ENCODE data around the gene METRNL.

METRNL gene

DNA sequence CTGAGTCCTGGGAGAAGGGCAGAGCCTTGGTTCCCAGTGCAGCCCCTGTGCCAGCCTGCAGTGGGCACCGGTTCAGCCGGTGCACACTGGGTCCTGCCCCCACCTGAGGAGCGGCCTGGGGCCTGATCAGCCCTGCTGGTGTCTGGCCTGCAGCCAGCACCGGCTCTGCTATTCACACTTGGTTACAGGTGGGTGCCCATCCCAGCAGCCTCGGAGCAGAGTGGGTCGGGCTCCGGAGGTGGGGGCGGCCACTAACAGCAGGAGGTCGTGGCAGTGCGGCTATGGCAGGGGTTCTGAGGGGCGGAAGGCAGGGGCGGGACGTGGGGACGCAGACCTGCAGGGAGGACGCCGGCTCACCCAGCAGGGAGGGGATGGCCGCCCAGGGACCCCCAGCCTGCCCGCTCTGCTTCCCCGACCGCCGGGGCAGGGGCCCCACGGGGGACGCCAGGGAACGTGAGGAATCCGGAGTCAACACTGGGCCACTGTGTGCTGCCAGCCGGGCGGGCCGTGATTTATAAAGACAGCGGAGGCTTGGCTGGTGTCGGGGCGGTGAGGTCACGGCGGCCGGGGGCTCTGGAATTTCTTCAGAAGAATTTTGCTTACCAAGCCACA, 20.3 kb downstream of the METRNL start:
- TF ChIP-seq, protein P1, sequence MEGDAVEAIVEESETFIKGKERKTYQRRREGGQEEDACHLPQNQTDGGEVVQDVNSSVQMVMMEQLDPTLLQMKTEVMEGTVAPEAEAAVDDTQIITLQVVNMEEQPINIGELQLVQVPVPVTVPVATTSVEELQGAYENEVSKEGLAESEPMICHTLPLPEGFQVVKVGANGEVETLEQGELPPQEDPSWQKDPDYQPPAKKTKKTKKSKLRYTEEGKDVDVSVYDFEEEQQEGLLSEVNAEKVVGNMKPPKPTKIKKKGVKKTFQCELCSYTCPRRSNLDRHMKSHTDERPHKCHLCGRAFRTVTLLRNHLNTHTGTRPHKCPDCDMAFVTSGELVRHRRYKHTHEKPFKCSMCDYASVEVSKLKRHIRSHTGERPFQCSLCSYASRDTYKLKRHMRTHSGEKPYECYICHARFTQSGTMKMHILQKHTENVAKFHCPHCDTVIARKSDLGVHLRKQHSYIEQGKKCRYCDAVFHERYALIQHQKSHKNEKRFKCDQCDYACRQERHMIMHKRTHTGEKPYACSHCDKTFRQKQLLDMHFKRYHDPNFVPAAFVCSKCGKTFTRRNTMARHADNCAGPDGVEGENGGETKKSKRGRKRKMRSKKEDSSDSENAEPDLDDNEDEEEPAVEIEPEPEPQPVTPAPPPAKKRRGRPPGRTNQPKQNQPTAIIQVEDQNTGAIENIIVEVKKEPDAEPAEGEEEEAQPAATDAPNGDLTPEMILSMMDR (IDR thresholded peaks at IDR 0.05; ENCODE audit: borderline replicate concordance, control extremely low read depth, extremely low read depth, insufficient read depth, missing control alignments), result no peak
- in situ Hi-C loops (cut with MboI; ENCODE audit: low sequenced_read_pairs, unreplicated experiment), result no loop called here
- no peak for DNase-seq (ENCODE audit: low spot score)

DNA sequence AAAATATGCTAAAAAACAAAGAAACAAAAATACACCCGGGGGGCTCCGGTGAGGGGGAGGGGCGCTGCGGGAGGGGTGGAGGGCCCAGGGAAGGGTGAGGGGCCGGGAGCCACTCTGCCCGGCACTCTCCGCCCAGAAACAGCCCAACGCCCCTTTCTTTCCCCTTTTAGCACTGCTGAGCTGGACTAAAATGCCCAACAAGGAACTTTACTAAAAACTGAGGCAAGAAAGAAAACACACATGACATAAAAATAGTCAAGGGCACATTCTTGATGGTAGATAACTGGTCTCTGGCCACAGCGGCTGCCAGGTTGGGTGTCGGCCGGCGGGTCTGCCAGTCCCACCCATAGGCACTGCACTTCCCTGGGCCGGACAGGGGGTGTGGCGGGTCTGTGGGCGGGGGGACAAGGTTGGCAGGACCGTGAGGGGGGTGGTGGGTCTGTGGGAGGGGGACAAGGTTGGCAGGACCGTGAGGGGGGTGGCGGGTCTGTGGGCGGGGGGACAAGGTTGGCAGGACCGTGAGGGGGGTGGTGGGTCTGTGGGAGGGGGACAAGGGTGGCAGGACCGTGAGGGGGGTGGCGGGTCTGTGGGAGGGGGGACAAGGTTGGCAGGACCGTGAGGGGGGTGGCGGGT, 20.9 kb downstream of the METRNL start:
- TF ChIP-seq, protein P1 (IDR thresholded peaks at IDR 0.05; ENCODE audit: borderline replicate concordance, control extremely low read depth, extremely low read depth, insufficient read depth, missing control alignments), result no peak
- no peak for DNase-seq (ENCODE audit: low spot score)

DNA sequence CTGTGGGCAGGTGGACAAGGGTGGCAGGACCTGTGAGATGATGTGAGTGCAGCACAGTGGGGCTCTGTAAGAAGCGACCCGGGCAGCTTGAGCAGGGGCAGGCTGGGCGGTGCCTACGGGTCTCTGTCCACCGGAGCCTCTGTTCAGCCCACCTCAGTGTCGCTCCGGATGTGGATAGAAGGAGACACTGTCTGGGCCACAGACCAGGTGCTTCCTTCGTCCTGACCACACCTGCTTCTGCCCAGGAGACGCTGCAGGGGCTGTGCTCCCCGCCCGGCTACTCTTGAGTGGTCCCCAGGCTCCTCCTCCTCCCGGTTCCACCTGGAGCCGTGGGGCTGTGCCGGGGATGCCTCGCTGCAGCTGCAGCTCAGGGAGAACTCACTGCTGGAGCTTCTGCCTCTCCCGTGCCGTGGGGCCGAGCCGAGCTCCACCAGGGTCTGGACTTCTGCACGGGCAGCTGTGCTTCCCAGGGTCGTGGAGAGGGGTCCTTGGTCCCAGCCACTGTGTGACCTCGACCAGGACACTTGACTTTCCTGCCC, 21.5 kb downstream of the METRNL start:
- no peak for DNase-seq (ENCODE audit: low spot score)
- in situ Hi-C loops (cut with MboI; ENCODE audit: low sequenced_read_pairs, unreplicated experiment), result no loop called here

More for the DNA sequence above, 20.9 kb downstream of the METRNL start:
- in situ Hi-C loops (cut with MboI; ENCODE audit: low sequenced_read_pairs, unreplicated experiment), result no loop called here

DNA sequence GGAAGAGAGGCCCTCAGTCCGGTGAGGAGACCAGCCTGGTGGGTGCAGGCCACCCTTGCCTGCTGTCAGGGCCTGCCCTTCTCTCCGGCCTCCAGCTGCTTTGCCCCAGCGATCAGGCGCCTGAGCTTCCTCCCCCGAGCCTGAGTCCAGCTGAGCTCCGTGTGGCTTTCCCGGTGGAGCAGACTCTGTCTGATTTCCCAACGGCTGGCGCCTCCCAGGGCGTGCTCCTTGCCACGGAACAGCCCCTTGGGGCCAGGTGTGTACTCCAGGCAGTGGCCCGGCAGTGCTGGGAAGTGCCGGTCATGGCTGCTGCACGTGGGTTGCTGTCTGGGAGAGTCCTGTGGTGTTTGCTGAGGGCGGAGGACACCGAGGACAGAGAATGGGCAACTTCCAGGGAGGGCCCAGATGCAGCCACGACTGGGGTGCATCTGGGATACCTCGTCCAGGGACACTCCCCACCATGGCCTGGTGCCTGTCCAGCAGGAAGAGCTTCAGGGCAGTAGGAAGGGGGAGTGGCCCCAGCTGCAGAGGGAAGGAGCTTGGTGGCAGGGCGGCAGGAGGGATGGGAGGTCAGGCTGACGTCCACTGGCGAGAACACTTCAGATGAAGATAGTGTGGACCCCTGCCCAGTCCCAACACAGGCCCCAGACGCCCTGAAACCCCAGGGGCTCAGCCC, 22.5 kb downstream of the METRNL start:
- in situ Hi-C loops (cut with MboI; ENCODE audit: low sequenced_read_pairs, unreplicated experiment), result no loop called here
- DNase-seq (ENCODE audit: low spot score), result no peak
- TF ChIP-seq, protein P1 (IDR thresholded peaks at IDR 0.05; ENCODE audit: borderline replicate concordance, control extremely low read depth, extremely low read depth, insufficient read depth, missing control alignments), result no peak

More for the DNA sequence above, 21.5 kb downstream of the METRNL start:
- TF ChIP-seq, protein P1 (IDR thresholded peaks at IDR 0.05; ENCODE audit: borderline replicate concordance, control extremely low read depth, extremely low read depth, insufficient read depth, missing control alignments), result no peak

DNA sequence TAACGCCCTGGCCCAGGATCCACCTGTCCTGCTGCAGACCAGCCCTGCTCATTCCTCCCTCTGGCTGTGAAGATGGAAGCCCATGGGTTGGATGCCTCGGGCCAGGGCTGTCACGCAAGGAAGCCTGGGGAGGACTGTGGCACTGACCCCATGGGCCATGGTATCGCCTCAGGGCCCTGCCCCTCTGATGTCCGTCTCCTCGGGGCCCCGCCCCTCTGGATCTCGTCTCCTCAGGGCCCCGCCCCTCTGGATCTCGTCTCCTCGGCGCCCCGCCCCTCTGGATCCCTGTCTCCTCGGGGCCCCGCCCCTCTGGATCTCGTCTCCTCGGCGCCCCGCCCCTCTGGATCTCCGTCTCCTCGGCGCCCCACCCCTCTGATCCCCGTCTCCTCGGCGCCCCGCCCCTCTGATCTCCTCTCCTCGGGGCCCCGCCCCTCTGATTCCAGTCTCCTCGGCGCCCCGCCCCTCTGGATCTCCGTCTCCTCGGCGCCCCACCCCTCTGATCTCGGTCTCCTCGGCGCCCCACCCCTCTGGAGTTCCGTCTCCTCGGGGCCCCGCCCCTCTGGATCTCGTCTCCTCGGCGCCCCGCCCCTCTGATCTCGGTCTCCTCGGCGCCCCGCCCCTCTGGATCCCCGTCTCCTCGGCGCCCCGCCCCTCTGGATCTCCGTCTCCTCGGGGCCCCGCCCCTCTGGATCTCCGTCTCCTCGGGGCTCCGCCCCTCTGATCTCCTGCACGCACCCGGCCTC, 24.0 kb downstream of the METRNL start:
- in situ Hi-C loops (cut with MboI; ENCODE audit: low sequenced_read_pairs, unreplicated experiment), result no loop called here
- TF ChIP-seq, protein P1 (IDR thresholded peaks at IDR 0.05; ENCODE audit: borderline replicate concordance, control extremely low read depth, extremely low read depth, insufficient read depth, missing control alignments), result no peak
- DNase-seq (ENCODE audit: low spot score), result no peak

DNA sequence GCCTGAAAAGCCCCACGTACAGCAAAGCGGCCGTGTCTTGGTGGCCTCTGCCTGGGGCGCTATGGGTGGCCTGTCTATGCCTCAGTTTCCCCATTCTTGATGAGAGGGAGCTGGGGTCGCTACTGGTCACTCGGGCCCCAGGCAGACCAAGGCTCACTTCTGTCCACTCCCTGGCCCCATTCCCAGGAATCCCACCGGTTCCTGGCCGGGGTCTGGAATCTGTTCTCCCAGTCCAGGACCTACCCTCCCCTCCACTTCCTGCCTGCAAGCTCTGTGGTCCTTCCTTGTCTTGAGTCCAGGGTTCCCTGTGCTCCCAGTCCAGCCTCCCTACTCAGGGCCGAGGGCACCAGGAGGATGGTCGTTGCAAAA, 24.5 kb downstream of the METRNL start:
- no peak for DNase-seq (ENCODE audit: low spot score)
- TF ChIP-seq, protein P1 (IDR thresholded peaks at IDR 0.05; ENCODE audit: borderline replicate concordance, control extremely low read depth, extremely low read depth, insufficient read depth, missing control alignments), result no peak
- in situ Hi-C loops (cut with MboI; ENCODE audit: low sequenced_read_pairs, unreplicated experiment), result no loop called here

All from GM13976 (cell line).